SJCRH30 (cell line): Measurements from ENCODE around the gene CADM2. TPM values are rescaled to one million over a fixed set of nuclear protein-coding genes. Genes with fewer than 3 reads are reported as not detected.
A peak's percentile ranks its signal among the peaks of the same experiment; 100 is the strongest.

Source experiments
- DNase-seq, 2 experiments: peaks; one replicate each; pipeline ENCODE4 v3.0.0-alpha.2; 2015 to 2020
- H3K27ac ChIP-seq: fragments of 250-450 bp; sonication (Bioruptor Pico); 2 replicates; pipeline ENCODE4 v1.5.1; 2020; ENCODE audit warnings: mild to moderate bottlenecking, moderate library complexity
- H3K27me3 ChIP-seq: fragments of 250-450 bp; sonication (Bioruptor Pico); 2 replicates; pipeline ENCODE4 v1.5.1; 2020; ENCODE audit warnings: mild to moderate bottlenecking, moderate library complexity
- H3K36me3 ChIP-seq: fragments of 250-450 bp; sonication (Bioruptor Pico); 2 replicates; pipeline ENCODE4 v1.5.1; 2020; ENCODE audit warnings: mild to moderate bottlenecking, moderate library complexity
- H3K4me1 ChIP-seq: fragments of 250-450 bp; sonication (Bioruptor Pico); 2 replicates; pipeline ENCODE4 v1.5.1; 2020; ENCODE audit warnings: mild to moderate bottlenecking, moderate library complexity
- H3K4me3 ChIP-seq: fragments of 250-450 bp; sonication (Bioruptor Pico); 2 replicates; pipeline ENCODE4 v1.5.1; 2020; ENCODE audit warnings: mild to moderate bottlenecking, moderate library complexity
- H3K9me3 ChIP-seq: fragments of 250-450 bp; sonication (Bioruptor Pico); replicated peaks from 2 replicates; pipeline ENCODE4 v1.5.1; 2020; ENCODE audit warnings: mild to moderate bottlenecking, moderate library complexity
- total RNA-seq: library from RNA; depleted of rRNA; stranded (reverse); fragments of >200 nt; shearing (Covaris generic); gene quantifications from 2 replicates; pipeline ENCODE4 v1.2.3, GENCODE V29; 2014

CADM2 gene
- total RNA-seq, 1 experiment from 2014 or later: 20.8 TPM

DNA sequence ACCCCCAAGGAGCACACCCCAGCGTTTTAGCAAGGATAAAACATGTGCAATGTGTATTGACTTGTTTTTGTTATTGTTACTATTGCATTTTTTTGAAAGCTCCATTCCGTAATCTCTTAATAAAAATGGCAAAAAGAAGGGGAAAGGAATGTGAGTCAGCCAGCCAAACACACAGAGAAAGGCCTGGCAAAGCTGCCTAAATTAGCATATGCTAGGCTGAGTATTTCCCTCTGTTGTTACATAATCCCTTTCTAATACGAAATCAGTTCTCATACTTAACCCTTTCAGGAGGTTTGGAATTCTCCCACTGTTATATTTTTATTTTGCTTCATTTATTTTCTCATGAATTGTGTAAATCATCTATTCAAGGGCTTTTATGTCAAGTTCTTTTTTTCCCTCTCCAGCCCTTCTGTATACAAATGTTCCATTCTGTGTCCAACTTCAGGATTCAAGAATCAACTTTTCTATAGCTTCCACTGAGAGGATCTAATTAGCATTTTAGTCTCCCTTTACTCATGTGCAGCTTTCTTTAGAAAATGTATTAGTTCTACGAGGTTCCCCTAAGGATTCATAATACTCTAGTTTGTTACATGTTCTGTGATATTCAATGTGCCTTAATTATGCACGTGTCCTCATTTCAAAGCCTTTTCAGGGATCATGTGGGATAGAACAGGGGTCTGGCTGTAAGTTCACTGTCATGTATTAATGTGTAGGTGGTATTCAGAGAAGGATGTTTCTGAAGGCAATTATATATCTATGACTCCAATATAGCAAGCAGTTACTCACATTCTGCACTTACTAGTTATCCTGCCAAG lies 9.2 kb downstream of the CADM2 start:
- Histone ChIP-seq H3K27ac (peak overlapping the region; percentile 4; the same call in 1 of the 2 replicates), H3K9me3 (no peaks in the 10 kb centered on the region), H3K4me1 (peaks cover 37% of the 10 kb centered on the region), H3K4me3 (no peak overlapping the region), H3K36me3 (no peaks in the 10 kb centered on the region), H3K27me3 (no peaks in the 10 kb centered on the region)
- DNase-seq: no peak

DNA sequence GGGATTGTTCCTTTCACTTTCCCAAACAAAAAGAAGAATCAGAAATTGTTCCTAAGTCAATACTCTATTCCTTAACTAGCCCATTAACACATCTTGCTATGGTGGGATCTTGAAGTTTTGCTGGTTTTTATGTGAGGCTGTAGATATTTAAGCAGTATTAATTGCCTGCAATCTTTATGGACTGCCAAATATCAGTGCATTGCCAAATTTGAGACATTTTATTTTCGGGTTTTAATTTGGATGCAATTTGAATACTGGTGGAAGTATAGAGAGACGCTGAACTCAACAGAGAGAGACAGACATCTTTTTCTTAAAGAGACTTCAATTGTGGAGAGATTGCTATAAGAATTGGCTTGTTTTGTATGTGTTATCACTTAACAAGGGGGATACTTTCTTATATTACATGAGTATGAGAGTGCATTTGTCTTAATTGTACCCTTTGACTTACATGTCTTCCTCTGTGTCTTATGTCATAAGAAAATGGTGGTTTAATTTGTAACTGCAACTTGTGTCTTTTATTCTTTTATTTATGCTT lies 10.0 kb downstream of the CADM2 start:
- H3K9me3 ChIP-seq: no peaks in the 10 kb centered on the region
- no peak overlapping the region for H3K4me3 ChIP-seq
- H3K27me3 ChIP-seq: no peaks in the 10 kb centered on the region
- DNase-seq: no peak
- H3K27ac ChIP-seq: no peak overlapping the region
- no peaks in the 10 kb centered on the region for H3K36me3 ChIP-seq
- peaks cover 36% of the 10 kb centered on the region for H3K4me1 ChIP-seq

DNA sequence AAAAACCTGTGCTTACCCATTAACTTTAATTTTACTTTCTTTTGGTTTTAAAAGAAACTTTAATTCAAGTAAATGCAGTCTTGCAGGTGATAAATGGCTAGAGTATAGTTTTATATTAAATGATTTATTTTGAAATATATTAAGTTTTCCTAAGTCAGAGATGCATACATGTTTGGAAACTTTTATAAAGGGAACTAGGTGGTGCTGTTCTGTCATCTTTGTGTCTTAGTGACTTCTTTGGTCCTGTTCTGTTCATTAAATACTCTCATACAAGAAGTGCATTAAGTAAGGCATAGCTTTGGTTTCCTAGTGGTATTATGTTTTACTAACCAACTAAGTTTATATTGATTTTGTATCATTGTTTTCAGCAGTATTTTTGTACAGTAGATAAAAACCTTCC lies 15.6 kb downstream of the CADM2 start:
- H3K27ac ChIP-seq: no peak overlapping the region
- DNase-seq: no peak
- peaks cover 13% of the 10 kb centered on the region for H3K4me1 ChIP-seq
- no peaks in the 10 kb centered on the region for H3K27me3 ChIP-seq
- no peak overlapping the region for H3K4me3 ChIP-seq
- no peaks in the 10 kb centered on the region for H3K9me3 ChIP-seq
- no peaks in the 10 kb centered on the region for H3K36me3 ChIP-seq

DNA sequence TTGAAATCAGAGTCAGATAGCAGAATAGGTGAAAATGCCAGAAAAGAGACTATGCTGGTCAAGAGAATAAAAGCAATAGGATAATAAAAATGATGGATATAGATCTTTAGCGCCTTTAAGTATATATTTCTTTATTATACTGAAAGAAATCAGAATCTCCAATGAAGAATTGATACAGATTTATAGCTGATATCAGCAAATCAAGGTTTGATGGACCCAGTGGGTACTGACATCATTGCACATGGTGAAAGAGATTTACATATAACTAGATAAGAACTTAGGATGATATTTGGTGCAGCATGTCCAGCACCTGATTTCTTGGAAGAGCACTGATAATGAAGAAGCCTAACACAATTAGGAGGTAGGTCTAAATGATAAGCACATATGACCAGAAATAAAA lies 18.2 kb downstream of the CADM2 start:
- no peaks in the 10 kb centered on the region for H3K27me3 ChIP-seq
- H3K27ac ChIP-seq: no peak overlapping the region
- no peaks in the 10 kb centered on the region for H3K36me3 ChIP-seq
- no peak overlapping the region for H3K4me3 ChIP-seq
- DNase-seq: no peak
- peaks cover 23% of the 10 kb centered on the region for H3K4me1 ChIP-seq
- H3K9me3 ChIP-seq: no peaks in the 10 kb centered on the region

DNA sequence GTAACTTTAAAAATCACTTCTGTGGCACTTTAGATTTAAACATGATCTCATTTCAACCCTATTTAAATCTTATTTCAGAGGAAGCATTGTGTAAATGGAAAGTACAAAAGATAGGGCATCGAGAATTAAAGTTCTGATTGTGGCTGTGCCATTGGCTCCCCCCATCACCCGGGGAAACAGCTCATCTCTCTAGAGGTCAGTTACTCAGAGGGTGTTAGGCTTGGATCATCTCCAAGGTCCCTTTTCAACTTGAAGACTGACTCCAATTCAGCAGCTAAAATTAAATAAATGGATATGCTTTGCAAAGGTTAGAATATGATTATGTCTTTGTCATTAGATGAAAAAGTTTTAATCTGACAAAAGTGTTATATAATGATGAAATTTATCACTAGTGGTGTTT lies 20.1 kb downstream of the CADM2 start:
- H3K27me3 ChIP-seq: no peaks in the 10 kb centered on the region
- no peak overlapping the region for H3K4me3 ChIP-seq
- H3K27ac ChIP-seq: peak overlapping the region; percentile 23; the same call in 1 of the 2 replicates
- H3K4me1 ChIP-seq: peaks cover 23% of the 10 kb centered on the region
- H3K36me3 ChIP-seq: no peaks in the 10 kb centered on the region
- DNase-seq: peak; percentile 14 to 55
- no peaks in the 10 kb centered on the region for H3K9me3 ChIP-seq

DNA sequence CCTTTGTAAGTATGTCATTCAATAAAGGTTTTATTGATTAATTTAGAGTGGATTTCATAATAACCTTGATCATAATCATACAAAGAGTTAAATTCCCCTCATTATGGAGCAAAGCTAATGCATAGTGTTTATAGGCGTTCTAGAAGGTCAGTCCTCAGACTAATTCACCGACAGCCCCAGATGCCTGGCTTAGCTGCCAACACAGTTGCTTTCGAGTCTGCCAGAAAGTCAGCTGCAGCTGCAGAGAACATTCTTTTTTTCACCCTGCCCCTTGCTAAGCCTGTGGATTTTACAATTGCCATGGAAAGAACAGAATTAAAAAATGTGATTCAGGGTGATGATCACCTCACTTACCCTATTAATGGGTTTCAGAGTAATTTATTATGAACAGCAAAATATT lies 21.2 kb downstream of the CADM2 start:
- H3K36me3 ChIP-seq: no peaks in the 10 kb centered on the region
- H3K27ac ChIP-seq: peak overlapping the region; percentile 37; the same call in 1 of the 2 replicates
- H3K27me3 ChIP-seq: no peaks in the 10 kb centered on the region
- no peaks in the 10 kb centered on the region for H3K9me3 ChIP-seq
- no peak overlapping the region for H3K4me3 ChIP-seq
- peaks cover 23% of the 10 kb centered on the region for H3K4me1 ChIP-seq
- DNase-seq: peak; percentile 69 to 78

DNA sequence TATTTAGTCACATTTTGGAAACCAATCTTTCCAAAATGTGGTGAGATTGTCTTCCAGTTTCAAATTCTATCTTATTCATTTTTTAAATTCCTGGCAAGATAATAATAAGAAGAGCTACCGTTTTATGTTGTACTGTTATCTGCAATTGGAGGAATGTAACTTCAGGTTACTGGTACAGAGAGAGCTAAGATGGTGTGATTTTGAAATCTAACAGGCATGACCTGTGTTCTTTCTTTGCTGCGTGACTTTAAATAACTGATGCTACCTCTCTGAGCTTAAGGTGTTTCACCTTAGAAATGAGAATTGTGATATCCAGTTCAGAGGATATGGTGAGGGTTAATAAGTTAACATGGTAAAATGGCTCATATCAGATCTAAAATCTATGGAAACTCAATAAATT lies 21.7 kb downstream of the CADM2 start:
- Histone ChIP-seq H3K4me3 (no peak overlapping the region), H3K4me1 (peaks cover 23% of the 10 kb centered on the region), H3K27ac (peak overlapping the region; percentile 37; the same call in 1 of the 2 replicates)

DNA sequence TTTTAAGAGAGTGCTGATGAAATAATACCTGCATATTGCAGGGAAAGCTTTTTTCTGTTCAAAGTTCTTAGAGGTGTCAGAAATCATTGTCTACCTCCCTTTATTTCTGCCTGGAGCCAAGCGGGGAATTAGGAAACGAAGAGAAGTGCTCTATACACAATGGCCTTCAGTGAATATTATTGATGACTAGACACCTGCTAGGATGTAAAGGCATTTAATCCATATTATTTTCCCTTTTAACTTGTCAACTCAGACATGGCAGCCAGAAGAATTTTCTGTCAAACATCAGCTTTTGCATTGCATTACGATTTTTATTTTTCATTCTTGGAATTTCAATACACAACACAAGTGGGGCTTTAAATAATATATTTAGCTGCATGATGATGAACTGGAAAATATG lies 24.7 kb downstream of the CADM2 start:
- no peak overlapping the region for H3K4me3 ChIP-seq
- no peaks in the 10 kb centered on the region for H3K27me3 ChIP-seq
- no peaks in the 10 kb centered on the region for H3K9me3 ChIP-seq
- H3K36me3 ChIP-seq: no peaks in the 10 kb centered on the region
- peaks cover 28% of the 10 kb centered on the region for H3K4me1 ChIP-seq
- no peak for DNase-seq
- no peak overlapping the region for H3K27ac ChIP-seq

More for the DNA sequence above, 21.7 kb downstream of the CADM2 start:
- H3K9me3 ChIP-seq: no peaks in the 10 kb centered on the region
- no peaks in the 10 kb centered on the region for H3K27me3 ChIP-seq
- no peak for DNase-seq
- no peaks in the 10 kb centered on the region for H3K36me3 ChIP-seq

DNA sequence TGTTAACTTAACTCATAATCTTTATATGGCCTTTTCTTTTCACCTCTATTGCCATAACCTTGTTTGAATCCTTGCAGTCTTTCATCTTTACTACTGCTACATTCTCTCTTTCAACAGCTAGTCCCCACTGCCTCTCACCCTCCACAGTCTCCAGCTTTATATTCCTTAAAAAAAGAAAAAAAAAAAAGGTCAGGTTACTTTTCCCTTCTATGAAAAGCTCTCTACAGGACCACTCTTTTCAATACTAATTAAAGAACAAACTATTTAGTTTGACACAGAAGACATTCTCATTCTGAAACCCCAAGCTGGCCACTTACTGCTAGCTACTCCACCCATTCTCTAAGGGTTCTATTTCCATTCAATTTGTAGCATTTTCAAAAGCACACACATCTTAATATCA lies 25.6 kb downstream of the CADM2 start:
- Histone ChIP-seq H3K36me3 (no peaks in the 10 kb centered on the region), H3K9me3 (no peaks in the 10 kb centered on the region), H3K27ac (no peak overlapping the region), H3K4me1 (peaks cover 24% of the 10 kb centered on the region), H3K27me3 (no peaks in the 10 kb centered on the region), H3K4me3 (no peak overlapping the region)
- DNase-seq: no peak

DNA sequence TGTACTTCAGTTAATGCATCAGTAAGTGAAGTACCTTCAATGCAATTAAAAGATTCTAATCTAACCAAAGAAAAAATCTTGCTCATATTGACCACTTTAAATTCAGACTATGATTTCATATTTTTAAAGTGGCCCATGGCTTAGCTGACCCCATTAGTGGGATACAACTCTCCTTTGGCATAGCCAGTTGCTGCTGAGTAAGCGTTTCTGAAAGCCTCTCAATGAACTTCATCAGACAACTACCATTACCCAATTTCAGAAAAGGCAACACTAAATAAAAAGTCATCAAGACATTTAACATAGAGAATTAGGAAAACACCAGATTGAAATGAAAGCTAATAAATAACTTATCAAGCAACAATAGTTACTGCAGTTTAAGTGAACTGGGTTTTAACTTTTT lies 27.0 kb downstream of the CADM2 start:
- Histone ChIP-seq H3K4me1 (peaks cover 11% of the 10 kb centered on the region), H3K4me3 (no peak overlapping the region), H3K27me3 (no peaks in the 10 kb centered on the region), H3K36me3 (no peaks in the 10 kb centered on the region), H3K9me3 (no peaks in the 10 kb centered on the region), H3K27ac (no peak overlapping the region)
- DNase-seq: no peak

DNA sequence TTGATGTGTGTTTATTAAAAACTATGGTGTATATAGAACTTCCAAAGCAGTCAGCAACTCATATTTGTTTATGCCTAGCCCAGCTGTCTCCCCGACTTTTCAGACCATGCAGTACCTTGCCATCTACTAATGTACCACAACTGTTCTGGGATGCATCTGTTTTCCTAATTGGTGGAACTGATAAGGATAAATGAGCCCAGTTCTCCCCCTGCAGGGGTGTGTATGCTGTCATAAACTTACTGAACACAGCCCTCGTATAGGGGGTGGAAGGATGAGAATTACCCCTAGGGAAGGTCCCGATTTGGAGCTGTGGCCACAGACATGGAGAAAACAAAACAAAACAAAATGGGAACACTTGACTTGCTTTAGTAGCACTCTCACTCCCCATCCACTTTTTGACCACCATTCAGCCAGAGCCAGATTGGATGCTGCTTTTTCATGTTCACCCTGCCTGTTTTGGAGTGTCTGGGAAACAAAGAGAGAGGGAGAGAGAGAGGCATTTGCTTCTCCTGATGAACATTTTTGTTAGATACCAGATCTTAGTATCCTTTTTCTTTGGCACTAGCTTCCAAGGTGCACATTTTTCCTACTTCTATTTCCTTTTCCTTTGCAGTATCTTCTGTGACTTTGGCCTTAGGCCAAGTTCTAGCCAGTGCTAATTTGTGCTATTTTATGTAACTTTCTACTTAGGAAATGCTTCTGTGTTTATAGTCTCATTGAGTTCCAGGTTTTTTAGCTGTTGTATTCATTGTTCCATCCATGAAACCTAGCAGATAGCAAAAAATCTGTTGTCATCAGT lies 29.1 kb downstream of the CADM2 start:
- Histone ChIP-seq H3K36me3 (no peaks in the 10 kb centered on the region), H3K27me3 (no peaks in the 10 kb centered on the region), H3K27ac (peak overlapping the region; percentile 94), H3K9me3 (no peaks in the 10 kb centered on the region), H3K4me3 (peak overlapping the region; percentile 31), H3K4me1 (peaks cover 11% of the 10 kb centered on the region)
- DNase-seq: peak; percentile 83 to 91

DNA sequence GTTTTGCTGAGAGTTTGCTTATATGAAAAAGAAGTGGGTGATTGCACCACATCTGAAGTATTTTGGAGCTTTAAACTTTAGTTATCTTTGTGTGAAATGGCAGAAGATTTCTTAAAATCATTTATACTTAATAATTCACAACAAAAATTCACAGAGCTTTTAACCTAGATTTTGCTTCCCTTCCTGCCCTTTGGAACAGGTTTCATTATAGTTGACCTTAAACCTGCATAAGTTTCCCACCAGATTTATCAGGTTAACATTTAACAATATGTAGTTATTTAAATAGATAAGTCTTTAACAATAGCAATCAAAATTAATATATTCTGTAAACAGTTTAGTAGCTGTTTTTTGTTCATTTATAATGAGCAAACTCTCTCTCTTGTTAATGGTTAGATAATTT lies 30.3 kb downstream of the CADM2 start:
- no peak for DNase-seq
- Histone ChIP-seq H3K27me3 (no peaks in the 10 kb centered on the region), H3K4me3 (no peak overlapping the region), H3K4me1 (peaks cover 11% of the 10 kb centered on the region), H3K27ac (peak overlapping the region; percentile 94; the same call in 1 of the 2 replicates), H3K36me3 (no peaks in the 10 kb centered on the region), H3K9me3 (no peaks in the 10 kb centered on the region)

DNA sequence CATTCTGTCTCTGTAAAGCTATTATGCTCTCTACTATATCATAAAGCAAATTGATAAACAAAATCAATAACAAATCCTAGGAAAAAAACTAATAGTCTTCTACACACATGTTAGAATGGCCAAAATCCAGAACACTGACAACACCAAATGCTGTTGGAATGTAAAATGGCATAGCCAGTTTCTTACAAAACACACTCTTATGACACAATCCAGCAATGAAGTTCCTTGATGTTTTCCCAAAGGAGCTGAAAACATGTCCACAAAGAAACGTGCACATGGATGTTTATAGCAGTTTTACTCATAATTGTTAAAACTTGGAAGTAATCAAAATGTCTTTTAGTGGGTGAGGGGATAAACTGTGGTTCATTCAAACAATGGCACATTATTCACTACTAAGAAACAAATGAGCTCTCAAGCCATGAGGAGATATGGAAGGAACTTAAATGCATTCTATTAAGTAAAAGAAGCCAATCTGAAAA lies 32.7 kb downstream of the CADM2 start:
- H3K27ac ChIP-seq: no peak overlapping the region
- peaks cover 11% of the 10 kb centered on the region for H3K4me1 ChIP-seq
- no peaks in the 10 kb centered on the region for H3K27me3 ChIP-seq
- no peaks in the 10 kb centered on the region for H3K9me3 ChIP-seq
- DNase-seq: no peak
- H3K4me3 ChIP-seq: no peak overlapping the region
- no peaks in the 10 kb centered on the region for H3K36me3 ChIP-seq

DNA sequence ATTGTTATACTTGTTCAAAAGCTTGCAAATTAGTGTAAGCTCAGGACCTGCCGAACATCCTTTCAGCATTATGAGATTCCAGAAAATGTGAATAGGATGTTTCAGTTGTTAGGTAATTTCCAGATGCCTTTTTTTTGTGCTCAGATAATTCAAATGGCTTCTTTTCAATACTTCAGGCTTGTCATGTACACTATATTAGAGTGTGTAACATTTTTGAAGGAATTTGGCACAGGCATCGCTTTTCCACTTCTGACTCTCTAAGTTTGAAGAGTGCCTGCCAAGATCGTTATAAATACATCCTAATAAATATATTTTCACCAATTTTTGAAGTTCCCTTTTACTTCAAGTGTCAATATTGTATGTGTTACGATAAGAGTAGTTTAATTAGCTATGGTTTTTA lies 35.2 kb downstream of the CADM2 start:
- no peaks in the 10 kb centered on the region for H3K27me3 ChIP-seq
- no peaks in the 10 kb centered on the region for H3K36me3 ChIP-seq
- H3K4me3 ChIP-seq: no peak overlapping the region
- peaks cover 3% of the 10 kb centered on the region; the same call in 1 of the 2 replicates for H3K4me1 ChIP-seq
- DNase-seq: no peak
- no peaks in the 10 kb centered on the region for H3K9me3 ChIP-seq
- no peak overlapping the region for H3K27ac ChIP-seq

DNA sequence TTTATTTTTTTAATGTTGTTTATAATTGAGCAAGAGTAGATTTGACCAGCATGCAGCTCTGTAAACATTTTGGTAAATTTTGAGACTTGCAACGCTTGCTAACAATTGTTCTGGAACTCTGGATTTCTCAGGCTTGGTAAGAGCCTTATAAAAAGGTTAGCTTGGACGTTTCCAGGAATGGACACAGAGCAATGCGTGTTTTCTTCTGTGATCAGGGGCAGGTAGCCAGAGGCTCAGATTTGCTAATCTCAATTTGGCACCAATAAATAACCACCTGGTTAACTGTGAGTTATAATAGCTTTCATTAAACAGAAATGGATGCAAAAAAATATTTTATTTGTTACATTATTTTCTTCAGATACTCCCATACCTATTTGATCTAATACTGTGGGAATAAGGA lies 39.8 kb downstream of the CADM2 start:
- DNase-seq: no peak
- no peaks in the 10 kb centered on the region for H3K36me3 ChIP-seq
- H3K27me3 ChIP-seq: no peaks in the 10 kb centered on the region
- no peak overlapping the region for H3K27ac ChIP-seq
- no peak overlapping the region for H3K4me3 ChIP-seq
- no peaks in the 10 kb centered on the region for H3K9me3 ChIP-seq
- H3K4me1 ChIP-seq: no peaks in the 10 kb centered on the region
